ENCODE data around the gene ATP9B.

The ATP9B gene

GRCh38 chr18:79416677-79417052 is 347.5 kb downstream of the ATP9B start:
- Histone ChIP-seq H3K9me3 (replicated peaks in 1 of 11) (no peaks in the 10 kb centered on the region), H3K4me2 (peak overlapping the region in 7 of 11 experiments; percentile 18 to 38 (median 30); a peak in 7 of 22 replicates), H3K27me3 (peaks cover 0 to 14% (median 0%) of the 10 kb centered on the region in 11 experiments; a peak in 3 of 22 replicates), H3K4me3 (no peak overlapping the region), H3K4me1 (peaks cover 41 to 68% (median 61%) of the 10 kb centered on the region in 10 experiments), H3K9ac (no peak overlapping the region), H4K20me1 (peaks cover 69 to 94% (median 86%) of the 10 kb centered on the region in 11 experiments), H3K36me3 (peaks cover 31 to 51% (median 43%) of the 10 kb centered on the region in 11 experiments), H3K27ac (0 out of 22 replicates have a peak overlapping the region, but pooled peaks of 2 of the 11 experiments have one; percentile 13 to 15)
- no peak for TF ChIP-seq Cebpa-rat (IDR thresholded peaks at IDR 0.05)

GRCh38 chr18:79418236-79418635 is 349.0 kb downstream of the ATP9B start:
- H3K4me1 ChIP-seq: peaks cover 42 to 69% (median 64%) of the 10 kb centered on the region in 10 experiments

GRCh38 chr18:79418642-79419041 is 349.4 kb downstream of the ATP9B start:
- Histone ChIP-seq H3K36me3 (peaks cover 21 to 39% (median 32%) of the 10 kb centered on the region in 11 experiments; a peak in 21 of 22 replicates), H3K9ac (peak overlapping the region in 2 of 11 experiments; percentile 24 to 33; a peak in 1 of 22 replicates), H3K9me3 (replicated peaks in 1 of 11) (no peaks in the 10 kb centered on the region), H3K4me2 (peak overlapping the region; percentile 50 to 95 (median 85); a peak in 19 of 22 replicates), H3K4me3 (no peak overlapping the region), H3K4me1 (peaks cover 42 to 73% (median 68%) of the 10 kb centered on the region in 10 experiments), H4K20me1 (peaks cover 73 to 94% (median 86%) of the 10 kb centered on the region in 11 experiments), H3K27ac (peak overlapping the region in 4 of 11 experiments; percentile 1 to 59 (median 40); a peak in 4 of 22 replicates), H3K27me3 (peaks cover 0 to 14% (median 0%) of the 10 kb centered on the region in 11 experiments; a peak in 3 of 22 replicates)
- TF ChIP-seq Cebpa-rat (IDR thresholded peaks at IDR 0.05): no peak

More at GRCh38 chr18:79418236-79418635, 349.0 kb downstream of the ATP9B start:
- peak overlapping the region in 2 of 11 experiments; percentile 17 to 59; a peak in 2 of 22 replicates for H3K27ac ChIP-seq
- H4K20me1 ChIP-seq: peaks cover 73 to 94% (median 86%) of the 10 kb centered on the region in 11 experiments
- no peaks in the 10 kb centered on the region for H3K9me3 ChIP-seq (replicated peaks in 1 of 11)
- peaks cover 25 to 40% (median 36%) of the 10 kb centered on the region in 11 experiments; a peak in 21 of 22 replicates for H3K36me3 ChIP-seq
- H3K4me3 ChIP-seq: no peak overlapping the region
- H3K4me2 ChIP-seq: peak overlapping the region in 9 of 11 experiments; percentile 68 to 95 (median 85); a peak in 19 of 22 replicates
- peaks cover 0 to 14% (median 0%) of the 10 kb centered on the region in 11 experiments; a peak in 3 of 22 replicates for H3K27me3 ChIP-seq
- TF ChIP-seq Cebpa-rat (IDR thresholded peaks at IDR 0.05): no peak
- peak overlapping the region in 1 of 11 experiments; percentile 24; a peak in 1 of 22 replicates for H3K9ac ChIP-seq

GRCh38 chr18:79420033-79420745 is 351.0 kb downstream of the ATP9B start:
- H3K4me3 ChIP-seq: no peak overlapping the region
- TF ChIP-seq Cebpa-rat (IDR thresholded peaks at IDR 0.05): no peak
- peak overlapping the region; percentile 68 to 95 (median 85); a peak in 19 of 22 replicates for H3K4me2 ChIP-seq
- peak overlapping the region in 2 of 11 experiments; percentile 54 to 76; a peak in 2 of 22 replicates for H3K9ac ChIP-seq
- peaks cover 42 to 85% (median 76%) of the 10 kb centered on the region in 10 experiments for H3K4me1 ChIP-seq
- H3K27ac ChIP-seq: peak overlapping the region in 5 of 11 experiments; percentile 36 to 85 (median 40); a peak in 4 of 22 replicates
- H3K27me3 ChIP-seq: peaks cover 0 to 14% (median 0%) of the 10 kb centered on the region in 11 experiments; a peak in 3 of 22 replicates
- H3K36me3 ChIP-seq: peaks cover 9 to 27% (median 17%) of the 10 kb centered on the region in 11 experiments; a peak in 18 of 22 replicates
- H3K9me3 ChIP-seq (replicated peaks in 1 of 11): no peaks in the 10 kb centered on the region
- H4K20me1 ChIP-seq: peaks cover 72 to 94% (median 83%) of the 10 kb centered on the region in 11 experiments

GRCh38 chr18:79421275-79421857 is 352.2 kb downstream of the ATP9B start:
- Histone ChIP-seq H3K27ac (peak overlapping the region in 9 of 11 experiments; percentile 46 to 85 (median 73); a peak in 18 of 22 replicates), H3K4me2 (peak overlapping the region; percentile 68 to 95 (median 85)), H3K27me3 (peaks cover 0 to 14% (median 0%) of the 10 kb centered on the region in 11 experiments; a peak in 3 of 22 replicates), H3K4me3 (peak overlapping the region in 3 of 10 experiments; percentile 2 to 28 (median 9); a peak in 1 of 20 replicates), H3K9me3 (replicated peaks in 1 of 11) (no peaks in the 10 kb centered on the region), H4K20me1 (peaks cover 81 to 94% (median 87%) of the 10 kb centered on the region in 11 experiments), H3K9ac (peak overlapping the region in 9 of 11 experiments; percentile 15 to 76 (median 57); a peak in 17 of 22 replicates), H3K36me3 (peaks cover 10 to 36% (median 18%) of the 10 kb centered on the region in 11 experiments; a peak in 18 of 22 replicates), H3K4me1 (peaks cover 42 to 92% (median 80%) of the 10 kb centered on the region in 10 experiments)
- no peak; a peak in 2 of 22 replicates for TF ChIP-seq Cebpa-rat (IDR thresholded peaks at IDR 0.05)

- H3K27ac ChIP-seq: peak overlapping the region in 9 of 11 experiments; percentile 46 to 85 (median 73); a peak in 18 of 22 replicates
- H3K4me3 ChIP-seq: peak overlapping the region in 4 of 10 experiments; percentile 6 to 32 (median 18); a peak in 3 of 20 replicates
- TF ChIP-seq Cebpa-rat (IDR thresholded peaks at IDR 0.05): peak in 8 of 11 experiments; percentile 34 to 93 (median 56); a peak in 9 of 22 replicates
- H3K4me1 ChIP-seq: peaks cover 42 to 87% (median 75%) of the 10 kb centered on the region in 10 experiments
- H3K9ac ChIP-seq: peak overlapping the region in 10 of 11 experiments; percentile 15 to 76 (median 56); a peak in 18 of 22 replicates
- peaks cover 0 to 14% (median 0%) of the 10 kb centered on the region in 11 experiments; a peak in 3 of 22 replicates for H3K27me3 ChIP-seq
- peaks cover 83 to 97% (median 89%) of the 10 kb centered on the region in 11 experiments for H4K20me1 ChIP-seq
- H3K4me2 ChIP-seq: peak overlapping the region; percentile 68 to 95 (median 85)
- H3K9me3 ChIP-seq (replicated peaks in 1 of 11): no peaks in the 10 kb centered on the region
- peaks cover 10 to 42% (median 18%) of the 10 kb centered on the region in 11 experiments; a peak in 18 of 22 replicates for H3K36me3 ChIP-seq
Measured at GRCh38 chr18:79422022-79422782, 353.0 kb downstream of the ATP9B start.

- Histone ChIP-seq H3K4me2 (peak overlapping the region; percentile 68 to 95 (median 85); a peak in 20 of 22 replicates), H3K36me3 (peaks cover 10 to 42% (median 18%) of the 10 kb centered on the region in 11 experiments; a peak in 18 of 22 replicates), H4K20me1 (peaks cover 83 to 97% (median 88%) of the 10 kb centered on the region in 11 experiments)
Measured at GRCh38 chr18:79422783-79423165, 353.6 kb downstream of the ATP9B start.

More at GRCh38 chr18:79422783-79423165, 353.6 kb downstream of the ATP9B start:
- Histone ChIP-seq H3K27ac (peak overlapping the region in 8 of 11 experiments; percentile 61 to 85 (median 72); a peak in 16 of 22 replicates), H3K9ac (peak overlapping the region in 8 of 11 experiments; percentile 38 to 76 (median 58); a peak in 15 of 22 replicates), H3K9me3 (replicated peaks in 1 of 11) (no peaks in the 10 kb centered on the region), H3K4me1 (peaks cover 42 to 86% (median 74%) of the 10 kb centered on the region in 10 experiments), H3K27me3 (peaks cover 0 to 14% (median 0%) of the 10 kb centered on the region in 11 experiments; a peak in 3 of 22 replicates), H3K4me3 (peak overlapping the region in 2 of 10 experiments; percentile 6 to 28; a peak in 1 of 20 replicates)
- TF ChIP-seq Cebpa-rat (IDR thresholded peaks at IDR 0.05): no peak
